Glutamatergic neuron (in vitro differentiated cells): ENCODE data around the gene EMID1. TPM values are rescaled to one million over a fixed set of nuclear protein-coding genes. Genes with fewer than 3 reads are reported as not detected.

ENCODE experiments used
- DNase-seq: peaks from one replicate; pipeline ENCODE4 v3.0.0; 2022
- H3K27ac Mint-ChIP-seq: one replicate; pipeline ENCODE4 v1.8.0; 2020; ENCODE audit warnings: mild to moderate bottlenecking, mixed read lengths, inconsistent platforms; ENCODE audit not compliant: unreplicated experiment
- H3K27me3 Mint-ChIP-seq: one replicate; pipeline ENCODE4 v1.8.0; 2020; ENCODE audit warnings: mild to moderate bottlenecking, moderate library complexity, mixed read lengths, inconsistent platforms; ENCODE audit not compliant: unreplicated experiment
- H3K36me3 Mint-ChIP-seq: one replicate; pipeline ENCODE4 v1.8.0; 2020; ENCODE audit warnings: mild to moderate bottlenecking, mixed read lengths, inconsistent platforms; ENCODE audit not compliant: unreplicated experiment
- H3K4me1 Mint-ChIP-seq: one replicate; pipeline ENCODE4 v1.8.0; 2020; ENCODE audit warnings: mild to moderate bottlenecking, low read depth, mixed read lengths, inconsistent platforms; ENCODE audit not compliant: unreplicated experiment
- H3K4me3 Mint-ChIP-seq: one replicate; pipeline ENCODE4 v1.8.0; 2020; ENCODE audit warnings: mild to moderate bottlenecking, mixed read lengths, inconsistent platforms; ENCODE audit not compliant: unreplicated experiment
- H3K9me3 Mint-ChIP-seq: one replicate; pipeline ENCODE4 v1.8.0; 2020; ENCODE audit warnings: mild to moderate bottlenecking, moderate library complexity, mixed read lengths, inconsistent platforms; ENCODE audit not compliant: unreplicated experiment
- total RNA-seq: library from RNA; stranded (reverse); fragmentation: NEBNext Ultra II Directional; extraction: Animal tissue kit (Norgen Biotek cat#: 25700); gene quantifications from one replicate; pipeline ENCODE4 v1.2.1, GENCODE V29; 2021; ENCODE audit not compliant: unreplicated experiment
- TF ChIP-seq, protein P1 (sequence below): fragments of 200-600 bp; sonication (generic); IDR thresholded peaks from one replicate; pipeline ENCODE4 v1.5.0; 2021; ENCODE audit not compliant: partially characterized antibody, unreplicated experiment

Gene EMID1
- total RNA-seq, 1 donor from 2014 or later = 0.76 TPM

DNA sequence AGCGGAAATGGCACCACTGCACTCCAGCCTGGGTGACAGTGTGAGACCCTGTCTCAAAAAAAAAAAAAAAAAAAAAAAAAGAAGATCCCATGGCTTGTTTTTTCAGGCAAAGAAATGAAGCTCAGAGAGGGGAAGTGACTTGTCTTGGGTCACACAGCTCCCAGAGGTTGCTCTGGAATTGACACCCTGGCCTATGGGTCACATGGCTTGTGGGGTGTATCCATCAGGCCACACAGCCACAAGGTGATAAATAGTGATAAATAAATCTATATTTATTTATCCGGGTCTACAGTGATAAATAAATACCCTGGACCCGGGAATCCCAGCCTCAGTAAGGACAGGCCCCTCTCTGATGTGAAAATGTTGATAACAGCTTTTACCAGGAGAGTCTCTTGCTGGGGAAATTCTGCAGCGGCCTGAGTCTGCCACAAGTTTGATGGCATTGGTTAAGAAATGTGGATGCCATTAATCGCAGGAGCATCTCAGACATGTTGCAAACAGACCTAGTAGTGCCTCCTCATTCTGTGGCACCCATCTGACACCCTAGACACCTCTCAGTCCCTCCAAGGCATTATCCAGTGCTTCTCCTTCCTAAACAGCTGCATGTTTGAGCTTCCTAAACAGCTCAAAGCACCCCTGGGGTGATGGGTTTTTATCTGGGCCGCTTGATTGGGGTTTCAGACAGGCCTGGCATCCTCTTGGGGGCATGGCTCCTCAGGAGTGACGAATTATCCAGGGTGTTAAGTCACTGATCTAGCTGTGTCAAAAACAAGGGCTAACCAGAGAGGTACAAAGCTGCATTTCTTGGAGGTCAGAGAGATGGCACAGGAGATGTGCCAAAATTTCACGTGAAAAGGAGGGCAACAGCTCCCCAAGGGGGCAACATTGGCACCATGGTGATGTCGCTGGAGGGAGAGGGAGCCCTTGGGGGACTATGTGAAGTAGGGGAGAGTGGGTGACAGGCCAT, 1.9 kb upstream of the EMID1 start:
- Mint-ChIP-seq H3K4me1 (peaks cover 3% of the 10 kb centered on the region), H3K27me3 (peaks cover 10% of the 10 kb centered on the region), H3K36me3 (no peaks in the 10 kb centered on the region), H3K4me3 (no peak overlapping the region), H3K27ac (no peak overlapping the region), H3K9me3 (peaks cover 3% of the 10 kb centered on the region)
- TF ChIP-seq, protein P1, sequence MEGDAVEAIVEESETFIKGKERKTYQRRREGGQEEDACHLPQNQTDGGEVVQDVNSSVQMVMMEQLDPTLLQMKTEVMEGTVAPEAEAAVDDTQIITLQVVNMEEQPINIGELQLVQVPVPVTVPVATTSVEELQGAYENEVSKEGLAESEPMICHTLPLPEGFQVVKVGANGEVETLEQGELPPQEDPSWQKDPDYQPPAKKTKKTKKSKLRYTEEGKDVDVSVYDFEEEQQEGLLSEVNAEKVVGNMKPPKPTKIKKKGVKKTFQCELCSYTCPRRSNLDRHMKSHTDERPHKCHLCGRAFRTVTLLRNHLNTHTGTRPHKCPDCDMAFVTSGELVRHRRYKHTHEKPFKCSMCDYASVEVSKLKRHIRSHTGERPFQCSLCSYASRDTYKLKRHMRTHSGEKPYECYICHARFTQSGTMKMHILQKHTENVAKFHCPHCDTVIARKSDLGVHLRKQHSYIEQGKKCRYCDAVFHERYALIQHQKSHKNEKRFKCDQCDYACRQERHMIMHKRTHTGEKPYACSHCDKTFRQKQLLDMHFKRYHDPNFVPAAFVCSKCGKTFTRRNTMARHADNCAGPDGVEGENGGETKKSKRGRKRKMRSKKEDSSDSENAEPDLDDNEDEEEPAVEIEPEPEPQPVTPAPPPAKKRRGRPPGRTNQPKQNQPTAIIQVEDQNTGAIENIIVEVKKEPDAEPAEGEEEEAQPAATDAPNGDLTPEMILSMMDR = no peak
- peak; percentile 0 for DNase-seq

- no peak for DNase-seq
- Mint-ChIP-seq H3K27me3 (peaks cover 9% of the 10 kb centered on the region), H3K4me1 (peaks cover 3% of the 10 kb centered on the region), H3K27ac (no peak overlapping the region), H3K36me3 (no peaks in the 10 kb centered on the region), H3K4me3 (peak overlapping the region; percentile 74), H3K9me3 (peaks cover 2% of the 10 kb centered on the region)
- TF ChIP-seq, protein P1 = no peak
Observed at GRCh38 chr22:29204455-29205183, 1.1 kb upstream of the EMID1 start.

DNA sequence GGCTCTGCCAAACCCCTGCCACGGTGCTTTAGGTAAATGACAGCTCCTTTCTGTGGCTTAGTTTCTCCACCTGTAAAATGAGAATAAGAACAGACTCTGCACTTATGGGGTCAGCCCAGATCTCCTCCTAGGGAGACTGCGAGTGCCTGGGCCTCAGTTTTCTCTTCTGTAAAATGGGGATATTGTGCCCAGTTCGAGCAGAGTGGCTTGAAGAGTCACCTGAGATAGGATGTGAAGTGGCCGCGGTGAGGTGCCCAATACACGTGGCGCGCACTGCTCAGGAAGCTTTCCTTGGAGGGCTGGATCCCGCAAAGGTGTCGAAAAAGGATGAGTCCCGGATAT, 473 bp upstream of the EMID1 start:
- H3K9me3 Mint-ChIP-seq = peaks cover 2% of the 10 kb centered on the region

DNA sequence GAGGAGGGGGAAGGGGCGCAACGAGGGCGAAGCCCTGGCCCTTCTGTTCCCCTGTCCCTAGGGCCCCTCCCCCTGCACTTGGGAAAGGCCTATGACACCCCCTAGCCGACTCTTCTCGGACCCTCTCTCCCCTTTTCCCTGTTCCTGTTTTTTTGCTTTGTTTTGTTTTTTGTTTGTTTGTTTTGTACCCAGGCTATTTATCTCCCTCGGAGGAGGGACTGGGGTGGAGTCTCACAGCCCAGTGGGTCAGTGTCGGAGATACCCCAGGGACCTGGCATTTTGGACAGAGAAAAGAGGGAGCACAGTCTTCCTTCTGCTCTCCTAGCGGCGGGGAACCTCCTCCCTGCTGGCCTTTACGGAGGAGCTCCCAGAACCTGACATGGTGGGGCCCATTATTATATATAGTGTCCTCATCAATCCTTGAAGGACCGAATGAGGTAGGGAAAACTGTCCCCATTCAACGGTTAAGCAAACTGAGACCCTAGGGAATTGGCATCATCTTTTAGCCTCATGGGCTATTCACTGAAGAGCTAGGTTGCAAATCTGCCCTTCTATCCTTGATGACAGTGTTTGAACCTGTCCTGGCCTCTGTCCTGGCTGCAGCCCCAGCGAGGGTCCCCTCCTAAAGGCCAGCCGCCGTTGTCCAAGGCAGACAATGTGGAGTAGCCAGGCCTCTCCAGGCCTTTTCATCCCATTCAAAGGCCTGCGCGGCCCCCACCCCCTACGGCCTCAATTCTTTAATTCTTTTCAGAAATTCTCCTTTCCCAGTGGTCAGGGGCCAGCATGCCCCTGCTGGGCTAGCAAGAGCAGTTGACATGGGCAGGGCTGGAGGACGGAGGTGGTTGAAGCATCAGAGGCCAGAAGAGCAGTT, 911 bp downstream of the EMID1 start:
- peaks cover 5% of the 10 kb centered on the region for H3K9me3 Mint-ChIP-seq
- peaks cover 3% of the 10 kb centered on the region for H3K4me1 Mint-ChIP-seq
- peaks cover 6% of the 10 kb centered on the region for H3K27me3 Mint-ChIP-seq
- peak overlapping the region; percentile 88 for H3K4me3 Mint-ChIP-seq
- DNase-seq = no peak
- no peaks in the 10 kb centered on the region for H3K36me3 Mint-ChIP-seq
- TF ChIP-seq, protein P1 = no peak
- H3K27ac Mint-ChIP-seq = peak overlapping the region; percentile 59

More for the DNA sequence above, 473 bp upstream of the EMID1 start:
- Mint-ChIP-seq H3K4me3 (peak overlapping the region; percentile 64), H3K27me3 (peaks cover 9% of the 10 kb centered on the region), H3K36me3 (no peaks in the 10 kb centered on the region), H3K4me1 (peaks cover 3% of the 10 kb centered on the region), H3K27ac (no peak overlapping the region)
- TF ChIP-seq, protein P1 = no peak
- DNase-seq = no peak
